HG02973 (cell line): ENCODE data around the gene METAP1.
"Not testable (repeated sequence)": the region's sequence is repeated elsewhere in the genome, so short reads cannot be mapped to it uniquely, and the experiment has no call there.

Source experiments
- ATAC-seq: cut with Tn5 transposase; IDR thresholded peaks from one replicate; pipeline ENCODE4 v1.9.1; 2021; ENCODE audit warnings: moderate library complexity; ENCODE audit not compliant: unreplicated experiment

Gene METAP1

GRCh38 chr4:98995183-98996055 is at the start of gene METAP1:
TSS of gene METAP1 (plus strand) at chr4:98995721. CDS start at chr4:98995754, 33 bp downstream.
- peak; percentile 93 for ATAC-seq

DNA sequence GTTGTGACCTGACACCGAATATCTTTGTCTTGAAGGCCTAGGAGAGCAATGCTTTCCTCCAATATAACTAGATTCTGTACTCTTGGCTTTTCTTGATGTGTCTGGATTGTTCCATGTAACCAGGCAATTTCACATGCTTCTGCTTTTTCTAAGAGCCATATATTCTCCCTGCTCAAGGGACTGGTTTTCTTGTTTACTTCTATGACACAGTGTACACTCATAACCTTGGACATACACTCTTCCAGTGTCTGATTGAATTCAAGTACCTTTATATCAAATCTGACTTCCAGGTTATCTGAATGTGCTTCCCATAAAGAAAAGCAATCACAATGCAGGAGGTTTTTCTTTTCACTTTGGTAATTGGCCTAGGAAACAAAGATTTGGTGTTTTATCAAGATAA is 49.2 kb upstream of the METAP1 start:
- ATAC-seq: no peak

DNA sequence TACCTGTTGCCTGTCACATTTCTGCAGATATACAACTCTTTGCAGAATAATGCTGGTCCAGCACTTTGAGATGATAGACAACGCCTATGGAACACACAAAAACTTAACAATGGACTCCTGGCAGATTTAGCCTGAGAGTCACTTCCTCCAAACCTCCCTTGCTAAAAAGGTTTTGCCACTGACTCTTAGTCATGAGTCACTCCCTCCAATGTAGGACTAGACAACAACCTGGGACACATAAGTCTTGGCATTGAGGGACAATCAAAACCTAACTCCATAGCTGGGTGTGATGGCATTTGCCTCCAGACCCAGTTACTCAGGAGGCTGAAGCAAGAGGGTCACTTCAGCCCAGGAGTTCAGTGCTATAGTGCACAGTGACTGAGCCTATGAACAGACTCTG is 44.6 kb upstream of the METAP1 start:
- no peak for ATAC-seq

- ATAC-seq: no peak
Observed at GRCh38 chr4:98951710-98952109, 43.8 kb upstream of the METAP1 start.

GRCh38 chr4:98955229-98955628 is 40.3 kb upstream of the METAP1 start:
- no peak for ATAC-seq

GRCh38 chr4:98958065-98958464 is 37.5 kb upstream of the METAP1 start:
- no peak for ATAC-seq

DNA sequence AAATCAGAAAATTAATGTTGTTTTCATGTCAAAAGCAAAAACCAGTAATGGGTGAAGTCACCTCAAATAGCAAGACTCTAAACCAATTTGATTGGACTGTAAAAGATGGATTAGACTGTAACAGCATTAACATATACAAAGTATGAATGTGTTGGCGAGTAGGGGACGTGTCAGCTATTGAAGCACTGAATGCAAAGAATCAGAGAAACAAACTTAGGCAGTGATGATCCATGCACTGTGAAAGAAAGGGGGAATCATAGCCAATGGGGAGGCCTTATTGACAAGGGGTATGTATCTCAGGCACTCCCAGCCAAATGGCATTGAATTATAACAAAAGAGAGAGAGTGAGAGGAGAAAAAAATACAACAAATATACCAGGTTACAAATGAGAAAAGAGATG is 36.1 kb upstream of the METAP1 start:
- ATAC-seq: no peak

DNA sequence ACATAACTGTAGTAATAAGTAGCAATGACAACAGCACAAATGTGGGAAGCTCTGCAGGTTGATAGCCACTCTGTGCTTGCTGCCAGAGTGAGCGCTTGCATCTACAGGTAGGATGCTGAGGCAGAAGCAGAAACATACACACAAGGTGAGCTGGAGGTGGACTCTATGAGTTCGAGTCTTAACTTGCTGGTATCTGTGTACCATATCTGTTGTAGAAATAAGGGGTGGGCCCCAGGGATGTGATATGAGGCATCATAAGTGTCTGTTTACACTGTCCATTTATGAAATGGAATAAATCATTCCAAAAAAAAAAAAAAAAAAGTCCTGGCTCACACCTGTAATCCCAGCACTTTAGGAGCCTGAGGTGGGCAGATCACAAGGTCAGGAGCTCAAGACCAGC is 33.8 kb upstream of the METAP1 start:
- no peak for ATAC-seq

- ATAC-seq: no peak
Observed at GRCh38 chr4:98963538-98964433, 31.7 kb upstream of the METAP1 start.

GRCh38 chr4:98966926-98967325 is 28.6 kb upstream of the METAP1 start:
- ATAC-seq: no peak

- ATAC-seq: no peak
Observed at GRCh38 chr4:98967786-98968329, 27.7 kb upstream of the METAP1 start.

- no peak for ATAC-seq
Observed at GRCh38 chr4:98969878-98970785, 25.4 kb upstream of the METAP1 start.

- ATAC-seq: no peak
Observed at GRCh38 chr4:98976716-98977115, 18.8 kb upstream of the METAP1 start.

DNA sequence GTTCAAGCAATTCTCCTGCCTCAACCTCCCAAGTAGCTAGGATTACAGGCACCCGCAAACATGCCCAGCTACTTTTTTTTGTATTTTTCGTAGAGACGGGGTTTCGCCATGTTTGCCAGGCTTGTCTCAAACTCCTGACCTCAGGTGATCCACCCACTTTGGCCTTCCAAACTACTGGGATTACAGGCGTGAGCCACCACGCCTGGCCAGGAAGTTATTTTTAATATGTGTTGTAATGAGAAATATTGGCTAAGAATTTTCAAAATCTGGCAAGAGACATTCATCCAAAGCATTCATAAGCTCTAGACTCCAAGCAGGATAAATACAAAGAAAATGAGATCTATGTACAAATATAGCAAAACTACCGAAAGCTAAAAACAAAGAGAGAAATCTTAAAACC is 18.0 kb upstream of the METAP1 start:
- no peak for ATAC-seq

DNA sequence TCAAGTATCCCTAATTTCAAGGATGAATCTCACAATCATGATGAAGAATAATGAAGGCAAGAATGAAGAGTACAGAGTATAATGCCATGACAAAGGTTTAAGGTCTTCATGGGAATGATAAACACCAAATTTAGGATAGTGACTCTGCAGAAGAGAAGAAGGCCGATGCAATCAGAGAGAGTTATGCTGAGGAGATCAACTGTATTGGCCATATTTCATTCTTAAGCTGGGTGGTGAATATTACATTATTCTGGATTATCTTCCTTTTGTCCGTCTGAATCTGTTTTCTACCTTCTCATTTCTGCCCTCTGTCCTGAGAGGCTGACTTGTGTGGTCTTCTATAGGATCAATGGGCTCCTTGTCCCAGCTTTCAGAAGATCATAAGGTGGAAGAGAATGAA is 7.8 kb upstream of the METAP1 start:
- ATAC-seq: no peak

- ATAC-seq: not testable (repeated sequence)
Observed at GRCh38 chr4:98992835-98993234, 2.7 kb upstream of the METAP1 start.

DNA sequence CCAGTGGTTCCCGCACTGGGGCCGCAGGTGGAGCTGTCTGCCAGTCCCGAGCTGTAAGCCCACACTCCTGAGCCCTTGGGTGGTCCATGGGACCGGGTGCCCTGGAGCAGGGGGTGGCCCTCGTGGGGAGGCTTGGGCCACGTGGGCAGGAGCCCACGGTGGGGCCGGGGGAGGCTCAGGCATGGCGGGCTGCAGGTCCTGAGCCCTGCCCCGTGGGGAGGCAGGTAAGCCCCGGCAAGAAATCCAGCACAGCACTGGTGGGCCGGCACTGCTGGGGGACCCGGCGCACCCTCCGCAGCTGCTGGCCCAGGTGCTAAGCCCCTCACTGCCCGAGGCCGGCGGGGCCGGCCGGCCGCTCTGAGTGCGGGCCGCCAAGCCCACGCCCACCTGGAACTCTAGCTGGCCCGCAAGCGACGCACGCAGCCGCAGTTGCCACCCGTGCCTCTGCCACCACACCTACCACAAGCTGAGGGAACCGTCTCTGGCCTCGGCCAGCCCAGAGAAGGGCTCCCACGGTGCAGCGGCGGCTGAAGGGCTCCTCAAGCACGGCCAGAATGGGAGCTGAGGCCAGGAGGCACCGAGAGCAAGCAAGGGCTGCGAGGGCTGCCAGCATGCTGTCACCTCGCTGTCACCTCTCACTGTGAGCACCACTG is 2.0 kb upstream of the METAP1 start:
- no peak for ATAC-seq

- ATAC-seq: no peak
Observed at GRCh38 chr4:98994474-98995182, 893 bp upstream of the METAP1 start.

DNA sequence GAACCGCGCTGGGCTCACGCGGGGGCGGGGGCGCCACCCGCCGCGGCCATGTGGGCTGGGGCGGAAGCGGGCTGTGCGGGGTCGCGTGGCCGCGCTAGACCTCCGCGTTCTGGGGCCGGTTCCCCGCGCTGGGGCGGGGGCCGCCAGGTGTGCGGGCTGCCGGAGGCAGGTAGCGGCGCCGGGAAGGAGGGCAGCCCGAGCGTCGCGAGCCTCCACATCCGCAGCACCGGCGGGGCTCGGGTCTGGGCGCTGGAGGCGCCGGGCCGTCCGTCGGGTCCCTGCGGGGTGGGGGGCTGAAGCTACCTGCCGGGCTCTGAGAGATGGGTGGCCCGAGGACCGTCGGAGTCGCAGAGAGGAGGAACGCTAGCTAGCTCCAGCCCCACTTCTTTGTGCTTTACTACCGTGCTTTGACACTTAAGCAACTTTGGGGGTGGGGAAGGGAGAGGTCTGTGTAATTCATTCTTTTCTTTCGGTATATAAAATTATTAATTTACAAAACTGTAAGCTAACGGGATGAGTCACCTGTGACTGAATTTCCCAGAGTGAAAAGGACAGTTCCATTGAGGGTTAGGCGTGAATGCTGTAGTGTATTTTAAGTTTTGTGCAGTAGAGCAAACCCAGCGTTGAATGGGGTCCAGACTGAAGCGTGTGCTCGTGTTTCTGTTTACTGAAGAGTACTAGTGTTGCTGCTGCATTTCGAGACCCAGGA is 689 bp downstream of the METAP1 start:
- peak; percentile 19 for ATAC-seq
